ENCODE measurements around the gene DDX49. TPM values are rescaled to one million over a fixed set of nuclear protein-coding genes. Genes with fewer than 3 reads are reported as not detected.

DDX49 gene
- total and polyA plus RNA-seq, 9 of the 15 experiments (the other 6 are each of a cell fraction or from before 2014, with no cell fraction given) = 1.1 to 113 (median 45.7) TPM

- H4K20me1 ChIP-seq (replicated peaks; ENCODE audit: control insufficient read depth, insufficient read depth, low read length) = peaks cover 4% of the 10 kb centered on the region; the same call in 1 of the 2 replicates
- POLR2A ChIA-PET = interaction anchor here (0.6 to 3.0 kb wide), 3 partner anchors 9 to 281 kb away, joined by 3 to 34 read pairs (median 4); no protein-coding TSS in a partner anchor
- FAIRE-seq (no peak), ATAC-seq (no peak), DNase-seq (ENCODE audit: extremely low read depth in 1 of 4, low spot score in 3 of 4) (no peak)
- no peak for TF ChIP-seq NELFE (IDR thresholded peaks at IDR 0.05; ENCODE audit: insufficient read depth, insufficient read length)
- no peak for TF ChIP-seq GABPB1 (CRISPR knock-in tag; IDR thresholded peaks at IDR 0.05)
- 0 out of 2 replicates have a peak, but pooled peaks have one; percentile 52 for TF ChIP-seq CBFB (CRISPR knock-in tag; IDR thresholded peaks at IDR 0.05)
- no peak for TF ChIP-seq STAT5A (IDR thresholded peaks at IDR 0.05; ENCODE audit: borderline replicate concordance, low read length)
- TF ChIP-seq, protein P1, sequence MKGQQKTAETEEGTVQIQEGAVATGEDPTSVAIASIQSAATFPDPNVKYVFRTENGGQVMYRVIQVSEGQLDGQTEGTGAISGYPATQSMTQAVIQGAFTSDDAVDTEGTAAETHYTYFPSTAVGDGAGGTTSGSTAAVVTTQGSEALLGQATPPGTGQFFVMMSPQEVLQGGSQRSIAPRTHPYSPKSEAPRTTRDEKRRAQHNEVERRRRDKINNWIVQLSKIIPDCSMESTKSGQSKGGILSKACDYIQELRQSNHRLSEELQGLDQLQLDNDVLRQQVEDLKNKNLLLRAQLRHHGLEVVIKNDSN (CRISPR knock-in tag; IDR thresholded peaks at IDR 0.05) = 0 out of 2 replicates have a peak, but pooled peaks have one; percentile 14
- WGBS (ENCODE audit: insufficient coverage, low coverage, missing lambda C conversion rate) = 11% methylated on average over 8 of the region's 9 CpGs
- no peaks in the 10 kb centered on the region for H3K9me1 ChIP-seq (ENCODE audit: control insufficient read depth, insufficient read depth, low read length)
- H3K79me2 ChIP-seq (ENCODE audit: control insufficient read depth, insufficient read depth, low read length) = peaks cover 52% of the 10 kb centered on the region
- peak overlapping the region; percentile 95 for H3K4me2 ChIP-seq (ENCODE audit: insufficient read depth, low read length)
- in situ Hi-C loops (cut with MboI) (no loop called here), intact Hi-C loops (cut with micrococcal nuclease) (no loop called here)
- H3K9ac ChIP-seq (ENCODE audit: insufficient read depth in 1 of 2, low read depth in 2 of 2, low read length in 2 of 2) = peak overlapping the region; percentile 75 to 98
- CTCF ChIA-PET (ENCODE audit: low intra/inter-chr PET ratio) = no interaction called here
- no TSS peak for BruUV-seq (replicated peaks)
- peaks cover 57% of the 10 kb centered on the region; the same call in 2 of the 3 replicates for H3K36me3 ChIP-seq (ENCODE audit: control insufficient read depth, insufficient read depth, low read length)
- no peaks in the 10 kb centered on the region for H3K27me3 ChIP-seq (ENCODE audit: control insufficient read depth in 2 of 2, insufficient read depth in 2 of 2, low read length in 2 of 2)
- no peaks in the 10 kb centered on the region for H3K9me3 ChIP-seq (replicated peaks; ENCODE audit: control insufficient read depth, insufficient read depth, low read depth, low read length)
- peak overlapping the region; percentile 95 for H3K4me3 ChIP-seq
- H3K4me1 ChIP-seq (replicated peaks in 1 of 2; ENCODE audit: control insufficient read depth in 2 of 2, insufficient read depth in 2 of 2, low read length in 2 of 2) = peaks cover 8 to 23% of the 10 kb centered on the region in 2 experiments; a peak in 4 of 5 replicates
- H2AFZ ChIP-seq (ENCODE audit: low read depth, low read length) = no peak overlapping the region
- H3K27ac ChIP-seq (ENCODE audit: extremely low read depth, low read depth, low read length) = peak overlapping the region; percentile 74; the same call in 2 of the 3 replicates
These were observed 885 bp downstream of the DDX49 start for GRCh38 chr19:18920400-18920799.

All from K562 (cell line).